Activated CD4-positive, alpha-beta T cell treated with anti-CD3 and anti-CD28 coated beads, Interleukin-2, amount 50 U/mL, for 16 hours (primary cell): Measurements from ENCODE around the gene ARRDC1.

Experiments used
- DNase-seq: peaks from one replicate; pipeline ENCODE4 v3.0.0-alpha.2; 2020

Gene ARRDC1

DNA sequence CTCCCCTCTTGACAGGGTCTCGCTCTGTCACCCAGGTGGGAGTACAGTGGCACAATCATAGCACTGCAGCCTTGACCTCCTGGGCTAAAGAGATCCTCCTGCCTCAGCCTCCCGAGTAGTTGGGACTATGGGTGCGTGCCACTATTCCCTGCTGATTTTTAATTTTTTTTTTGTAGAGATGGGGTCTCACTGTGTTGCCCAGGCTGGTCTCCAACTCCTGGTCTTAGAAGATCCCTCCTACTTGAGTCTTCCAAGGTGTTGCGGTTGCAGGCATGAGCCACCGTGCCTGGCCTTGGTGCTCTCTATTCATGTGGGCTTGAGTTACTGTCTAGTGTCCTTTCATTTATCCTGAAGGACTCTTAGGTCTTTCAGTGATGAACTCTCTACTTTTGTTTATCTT lies 37.4 kb downstream of the ARRDC1 start:
- no peak for DNase-seq

GRCh38 chr9:137643921-137644320 lies 38.4 kb downstream of the ARRDC1 start:
- no peak for DNase-seq

GRCh38 chr9:137645211-137645610 lies 39.7 kb downstream of the ARRDC1 start:
- DNase-seq = no peak

GRCh38 chr9:137646341-137646740 lies 40.9 kb downstream of the ARRDC1 start:
- no peak for DNase-seq

GRCh38 chr9:137647096-137647714 lies 41.7 kb downstream of the ARRDC1 start:
- DNase-seq = no peak

DNA sequence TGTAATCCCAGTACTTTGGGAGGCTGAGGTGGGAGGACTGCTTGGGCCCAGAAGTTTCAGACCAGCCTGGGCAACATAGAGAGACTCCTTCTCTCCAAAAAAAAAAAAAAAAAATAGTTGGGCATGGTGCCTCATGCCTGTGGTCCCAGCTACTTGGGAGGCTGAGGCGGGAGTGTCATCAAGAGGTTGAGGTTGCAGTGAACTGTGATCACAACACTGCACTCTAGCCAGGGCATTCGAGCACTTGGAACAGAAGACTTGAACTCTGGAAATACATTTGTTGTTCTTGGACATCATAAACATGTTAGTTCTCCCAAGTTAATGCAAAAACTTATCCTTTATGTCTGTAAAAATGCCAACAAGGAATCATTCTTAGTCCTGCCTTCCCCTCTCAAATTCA lies 42.9 kb downstream of the ARRDC1 start:
- no peak for DNase-seq

DNA sequence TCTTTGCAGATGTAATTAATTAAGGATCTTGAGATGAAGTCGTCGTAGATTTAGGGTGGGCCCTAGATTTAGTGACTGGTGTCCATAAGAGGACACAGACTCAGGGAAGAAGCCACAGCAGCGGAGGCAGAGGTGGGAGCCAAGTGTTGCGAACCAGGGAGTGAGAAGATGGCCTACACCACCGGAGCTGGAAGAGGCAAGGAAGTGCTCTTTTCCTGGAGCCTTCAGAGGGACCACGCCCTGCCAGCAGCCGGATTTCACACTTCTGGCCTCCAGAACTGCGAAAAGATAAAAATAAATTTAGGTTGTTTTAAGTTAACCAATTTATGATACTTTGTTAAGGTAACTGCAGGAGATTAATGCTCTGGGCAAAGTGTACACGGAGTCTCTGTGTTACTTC lies 44.1 kb downstream of the ARRDC1 start:
- DNase-seq = no peak

- DNase-seq = no peak
Observed at GRCh38 chr9:137650259-137650658, 44.8 kb downstream of the ARRDC1 start.

GRCh38 chr9:137650779-137651178 lies 45.3 kb downstream of the ARRDC1 start:
- no peak for DNase-seq

GRCh38 chr9:137656416-137656815 lies 50.9 kb downstream of the ARRDC1 start:
- DNase-seq = no peak

DNA sequence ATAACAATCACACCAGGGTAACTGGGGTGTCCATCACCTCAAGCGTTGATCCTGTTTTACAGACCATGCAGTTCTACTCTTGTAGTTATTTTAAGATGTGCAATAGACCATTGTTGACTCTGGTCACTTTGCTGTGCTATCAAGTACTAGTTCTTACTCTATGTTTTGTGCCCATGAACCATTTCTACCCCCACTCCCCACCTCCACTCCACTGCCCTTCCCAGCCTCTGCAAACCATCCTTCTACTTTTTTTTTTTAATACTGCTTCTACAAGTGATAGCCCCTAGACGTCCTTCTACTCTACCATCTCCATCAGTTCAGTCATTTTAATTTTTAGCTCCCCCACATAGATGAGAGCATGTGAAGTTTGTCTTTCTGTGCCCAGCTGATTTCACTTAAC lies 52.1 kb downstream of the ARRDC1 start:
- DNase-seq = no peak

DNA sequence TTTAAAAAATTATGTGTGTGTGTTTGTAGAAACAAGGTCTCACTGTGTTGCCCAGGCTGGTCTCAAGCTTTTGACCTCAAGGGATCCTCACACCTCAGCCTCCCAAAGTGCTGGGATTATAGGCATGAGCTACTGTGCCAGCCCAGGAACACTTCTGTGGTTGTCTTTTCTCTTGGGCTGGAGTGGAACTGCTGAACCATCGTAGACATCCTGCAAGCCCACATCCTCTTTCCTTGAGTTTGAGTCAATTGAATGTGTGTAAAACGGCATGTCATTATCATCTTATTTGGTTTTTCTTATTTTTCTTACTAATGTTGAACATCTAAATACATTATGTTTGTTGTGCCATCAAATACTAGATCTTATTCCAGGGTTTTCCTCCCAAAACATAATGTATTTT lies 53.3 kb downstream of the ARRDC1 start:
- no peak for DNase-seq

DNA sequence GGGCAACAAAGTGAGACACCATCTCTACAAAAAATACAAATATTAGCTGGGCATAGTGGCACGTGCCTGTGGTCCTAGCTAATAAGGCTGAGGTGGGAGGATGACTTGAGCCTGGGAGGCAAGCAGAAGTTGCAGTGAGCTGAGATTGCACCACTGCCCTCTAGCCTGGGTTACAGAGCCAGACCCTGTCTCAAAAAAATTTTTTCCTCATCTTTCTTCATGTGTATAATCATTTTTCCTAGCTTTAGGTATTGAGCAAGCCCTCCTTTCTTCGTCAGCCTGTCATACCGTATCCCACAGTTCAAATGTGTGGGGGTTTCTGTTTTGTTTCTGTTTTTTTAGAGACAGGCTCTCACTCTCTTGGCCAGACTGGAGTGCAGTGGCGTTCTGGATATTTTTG lies 54.7 kb downstream of the ARRDC1 start:
- no peak for DNase-seq

- DNase-seq = no peak
Observed at GRCh38 chr9:137663584-137663983, 58.1 kb downstream of the ARRDC1 start.

- no peak for DNase-seq
Observed at GRCh38 chr9:137664676-137665075, 59.2 kb downstream of the ARRDC1 start.
